AG08395 (cell line): ENCODE measurements around the gene FAM98B.

ENCODE experiments used
- DNase-seq: peaks from one replicate; pipeline ENCODE4 v3.0.0; 2012; ENCODE audit warnings: mixed read lengths, low spot score

FAM98B gene

GRCh38 chr15:38461066-38461833 is 7.3 kb downstream of the FAM98B start:
- peak; percentile 24 for DNase-seq

- DNase-seq: no peak
Measured at GRCh38 chr15:38463893-38464292, 10.0 kb downstream of the FAM98B start.

GRCh38 chr15:38464675-38465074 is 10.7 kb downstream of the FAM98B start:
- DNase-seq: no peak

GRCh38 chr15:38470816-38471215 is 16.9 kb downstream of the FAM98B start:
- DNase-seq: no peak

GRCh38 chr15:38471974-38472373 is 18.0 kb downstream of the FAM98B start:
- DNase-seq: no peak

GRCh38 chr15:38474155-38474757 is 20.3 kb downstream of the FAM98B start:
- peak; percentile 75 for DNase-seq

GRCh38 chr15:38475361-38475760 is 21.4 kb downstream of the FAM98B start:
- DNase-seq: no peak

- no peak for DNase-seq
Measured at GRCh38 chr15:38476120-38476519, 22.2 kb downstream of the FAM98B start.

- no peak for DNase-seq
Measured at GRCh38 chr15:38477637-38478036, 23.7 kb downstream of the FAM98B start.

GRCh38 chr15:38479266-38479665 is 25.3 kb downstream of the FAM98B start:
- DNase-seq: no peak

- DNase-seq: no peak
Measured at GRCh38 chr15:38479756-38480155, 25.8 kb downstream of the FAM98B start.

- no peak for DNase-seq
Measured at GRCh38 chr15:38481113-38481512, 27.2 kb downstream of the FAM98B start.

GRCh38 chr15:38481761-38482160 is 27.8 kb downstream of the FAM98B start:
- DNase-seq: no peak

GRCh38 chr15:38482572-38482971 is 28.6 kb downstream of the FAM98B start:
- DNase-seq: no peak

GRCh38 chr15:38486936-38487335 is 33.0 kb downstream of the FAM98B start:
- DNase-seq: no peak

- DNase-seq: no peak
Measured at GRCh38 chr15:38487378-38487777, 33.5 kb downstream of the FAM98B start.

GRCh38 chr15:38490242-38490922 is 36.5 kb downstream of the FAM98B start:
- peak; percentile 5 for DNase-seq

- no peak for DNase-seq
Measured at GRCh38 chr15:38496151-38496550, 42.2 kb downstream of the FAM98B start.

GRCh38 chr15:38499651-38500050 is 45.7 kb downstream of the FAM98B start:
- no peak for DNase-seq

- no peak for DNase-seq
Measured at GRCh38 chr15:38503496-38503895, 49.6 kb downstream of the FAM98B start.

GRCh38 chr15:38504680-38505467 is 50.9 kb downstream of the FAM98B start:
- DNase-seq: no peak

GRCh38 chr15:38506997-38507396 is 53.1 kb downstream of the FAM98B start:
- DNase-seq: no peak
